SJSA1 (cell line): ENCODE data around the gene DCST2. TPM values are rescaled to one million over a fixed set of nuclear protein-coding genes. Genes with fewer than 3 reads are reported as not detected.
A peak's percentile ranks its signal among the peaks of the same experiment; 100 is the strongest.

Experiments
- DNase-seq, 2 experiments: peaks; one replicate each; pipeline ENCODE4 v3.0.0-alpha.2; 2015 to 2020; ENCODE audit warnings: low spot score in 2 of 2, low read depth in 1 of 2
- H3K27ac ChIP-seq: fragments of 250-450 bp; sonication (Bioruptor Pico); 2 replicates; pipeline ENCODE4 v1.5.1; 2020; ENCODE audit warnings: mild to moderate bottlenecking, moderate library complexity
- H3K27me3 ChIP-seq: fragments of 250-450 bp; sonication (Bioruptor Pico); replicated peaks from 2 replicates; pipeline ENCODE4 v1.5.1; 2020; ENCODE audit warnings: mild to moderate bottlenecking, moderate library complexity
- H3K36me3 ChIP-seq: fragments of 250-450 bp; sonication (Bioruptor Pico); 2 replicates; pipeline ENCODE4 v1.5.1; 2020; ENCODE audit warnings: mild to moderate bottlenecking
- H3K4me1 ChIP-seq: fragments of 250-450 bp; sonication (Bioruptor Pico); replicated peaks from 2 replicates; pipeline ENCODE4 v1.6.1; 2021; ENCODE audit warnings: mild to moderate bottlenecking
- H3K4me3 ChIP-seq: fragments of 250-450 bp; sonication (Bioruptor Pico); 2 replicates; pipeline ENCODE4 v1.5.1; 2020; ENCODE audit warnings: mild to moderate bottlenecking
- H3K9me3 ChIP-seq: fragments of 250-450 bp; sonication (Bioruptor Pico); replicated peaks from 2 replicates; pipeline ENCODE4 v1.5.1; 2020; ENCODE audit warnings: mild to moderate bottlenecking
- total RNA-seq: library from RNA; depleted of rRNA; stranded (reverse); fragments of >200 nt; shearing (Covaris generic); gene quantifications from 2 replicates; pipeline ENCODE4 v1.2.3, GENCODE V29; 2014

Gene DCST2
- total RNA-seq, 1 experiment from 2014 or later: not detected

DNA sequence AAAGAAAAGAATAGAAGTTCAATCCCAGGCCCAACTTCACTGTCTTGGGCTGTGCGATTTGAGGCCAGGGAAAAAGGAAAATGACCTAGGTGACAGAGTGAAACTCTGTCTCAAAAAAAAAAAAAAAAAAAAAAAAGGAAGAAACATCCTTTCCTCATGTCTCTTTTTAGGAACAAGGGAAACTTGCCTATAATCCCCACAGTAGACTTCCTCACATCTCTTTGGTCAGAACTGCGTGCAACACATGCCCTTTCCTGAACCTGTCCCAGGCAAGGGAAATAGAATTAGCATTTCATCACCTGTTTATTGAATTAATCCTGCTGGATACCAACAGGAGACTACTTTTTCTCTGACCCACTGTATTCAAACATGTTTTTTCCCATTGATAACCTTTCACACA, 2.4 kb upstream of the DCST2 start:
- peaks cover 4% of the 10 kb centered on the region; the same call in 1 of the 2 replicates for H3K27me3 ChIP-seq
- no peaks in the 10 kb centered on the region for H3K4me1 ChIP-seq
- no peak overlapping the region for H3K4me3 ChIP-seq
- no peak for DNase-seq
- no peak overlapping the region for H3K27ac ChIP-seq
- H3K9me3 ChIP-seq: no peaks in the 10 kb centered on the region
- no peaks in the 10 kb centered on the region for H3K36me3 ChIP-seq

DNA sequence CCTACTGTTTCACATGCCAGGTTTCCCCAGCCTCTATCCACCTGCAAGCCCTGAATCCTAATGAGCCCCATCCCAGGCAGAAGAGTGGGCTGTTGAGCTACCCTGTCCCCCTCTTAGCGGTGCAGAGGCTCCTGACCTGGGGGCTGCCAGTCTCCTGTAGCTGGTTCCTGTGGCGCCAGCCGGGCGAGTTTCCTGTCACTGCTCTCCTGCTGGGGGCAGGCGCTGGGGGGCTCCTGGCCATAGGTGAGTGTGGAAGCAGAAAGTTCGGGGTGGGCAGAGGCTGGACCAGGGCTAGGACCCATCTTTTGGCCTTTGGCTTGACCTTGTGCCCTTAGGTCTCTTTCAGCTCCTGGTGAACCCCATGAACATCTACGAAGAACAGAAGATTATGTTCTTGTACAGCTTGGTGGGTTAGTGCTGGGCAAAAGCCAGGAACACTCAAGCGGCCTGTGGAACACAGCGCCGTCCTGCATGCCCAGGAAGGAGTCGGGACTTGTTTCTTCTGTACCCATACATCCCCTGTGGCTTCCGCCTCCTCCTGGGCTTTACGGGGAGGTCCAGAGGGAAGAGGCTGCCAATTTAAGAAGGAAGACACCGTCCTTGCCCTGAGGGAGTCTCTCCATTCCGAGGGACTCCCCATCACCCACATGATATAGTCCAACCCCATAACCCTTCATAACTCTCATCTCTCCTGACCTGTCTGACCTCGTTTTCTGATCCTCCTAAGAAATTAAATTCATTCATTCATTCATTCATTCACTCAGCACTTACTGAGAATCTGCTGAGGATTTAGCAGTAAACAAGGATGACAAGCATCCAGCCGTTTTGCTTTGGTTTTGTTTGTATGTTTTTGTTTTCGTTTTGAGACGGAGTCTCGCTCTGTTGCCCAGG, 982 bp upstream of the DCST2 start:
- no peak overlapping the region for H3K27ac ChIP-seq
- H3K27me3 ChIP-seq: peaks cover 4% of the 10 kb centered on the region; the same call in 1 of the 2 replicates
- H3K4me3 ChIP-seq: no peak overlapping the region
- no peaks in the 10 kb centered on the region for H3K36me3 ChIP-seq
- DNase-seq: no peak
- H3K9me3 ChIP-seq: no peaks in the 10 kb centered on the region
- no peaks in the 10 kb centered on the region for H3K4me1 ChIP-seq

DNA sequence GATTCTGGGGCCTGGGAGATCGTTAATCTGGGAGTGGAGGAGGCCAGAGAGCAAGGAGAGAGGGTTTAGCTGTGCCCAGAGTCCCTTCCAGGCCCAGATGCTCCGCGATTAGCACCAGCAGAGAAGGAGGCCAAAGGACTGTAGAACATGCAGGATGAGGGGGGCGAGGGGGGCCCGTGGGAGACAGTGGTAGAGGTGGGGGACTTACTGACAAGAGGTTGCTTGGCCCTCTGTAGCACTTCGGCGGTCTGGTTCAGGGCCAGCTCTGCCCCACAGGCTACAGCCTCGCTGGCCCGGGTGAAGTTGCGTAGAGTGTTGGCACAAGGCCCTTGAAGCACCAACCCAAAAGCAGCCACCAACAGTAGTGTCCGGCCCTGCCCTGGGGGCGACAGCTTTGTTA, 695 bp downstream of the DCST2 start:
- Histone ChIP-seq H3K4me1 (no peaks in the 10 kb centered on the region), H3K27ac (no peak overlapping the region), H3K27me3 (peaks cover 4% of the 10 kb centered on the region; the same call in 1 of the 2 replicates), H3K9me3 (no peaks in the 10 kb centered on the region), H3K36me3 (no peaks in the 10 kb centered on the region), H3K4me3 (no peak overlapping the region)
- DNase-seq: no peak

DNA sequence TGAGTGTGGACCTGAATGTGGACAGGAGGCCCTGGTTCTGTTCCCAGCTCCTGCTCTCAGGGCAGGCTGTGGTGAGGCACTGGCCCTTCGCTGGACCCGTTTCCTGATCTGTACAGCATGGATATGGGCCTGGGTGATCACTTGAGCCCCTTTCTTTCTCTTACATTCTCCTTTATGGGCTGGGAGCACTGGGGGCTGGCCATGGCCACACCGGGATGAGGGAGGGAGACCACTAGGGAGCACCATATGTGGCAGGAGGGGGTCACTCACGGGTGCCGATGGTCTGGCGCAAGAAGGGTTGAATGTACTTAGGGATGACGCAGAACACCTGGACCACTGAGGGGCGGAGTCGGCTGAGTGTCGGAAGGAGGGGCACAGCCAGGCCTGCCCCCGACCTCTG, 2.7 kb downstream of the DCST2 start:
- H3K9me3 ChIP-seq: no peaks in the 10 kb centered on the region
- no peaks in the 10 kb centered on the region for H3K36me3 ChIP-seq
- H3K27ac ChIP-seq: no peak overlapping the region
- no peak for DNase-seq
- H3K27me3 ChIP-seq: no peaks in the 10 kb centered on the region; the same call in 1 of the 2 replicates
- H3K4me1 ChIP-seq: peaks cover 6% of the 10 kb centered on the region
- no peak overlapping the region for H3K4me3 ChIP-seq

DNA sequence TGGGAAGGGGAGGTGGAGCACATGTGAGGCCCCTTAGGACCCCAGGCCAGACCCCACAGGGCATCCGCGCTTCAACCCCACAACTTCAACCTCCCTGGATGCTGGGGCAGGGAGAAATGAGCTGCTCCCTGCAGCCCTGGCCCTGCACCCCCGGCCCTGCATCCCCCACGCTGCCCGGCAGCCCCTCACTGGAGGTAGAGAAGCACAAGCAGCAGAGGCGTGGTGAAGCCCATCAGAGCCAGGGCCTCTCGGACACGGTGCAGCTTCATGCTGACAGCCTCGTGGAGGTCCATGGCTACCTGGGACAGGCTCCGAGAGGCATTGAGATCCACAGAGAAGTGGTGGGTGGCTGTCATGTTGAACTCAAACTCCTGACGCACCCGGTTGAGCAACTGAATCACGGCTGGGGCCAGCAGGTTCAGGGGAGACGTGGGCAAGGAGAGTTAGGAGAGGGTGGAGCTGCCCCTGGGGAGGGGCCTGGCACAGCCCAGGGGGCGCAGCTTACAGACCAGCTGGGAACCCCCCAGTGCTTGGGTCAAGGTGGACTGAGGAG, 3.3 kb downstream of the DCST2 start:
- H3K36me3 ChIP-seq: no peaks in the 10 kb centered on the region
- no peaks in the 10 kb centered on the region; the same call in 1 of the 2 replicates for H3K27me3 ChIP-seq
- H3K4me3 ChIP-seq: no peak overlapping the region
- H3K9me3 ChIP-seq: no peaks in the 10 kb centered on the region
- H3K27ac ChIP-seq: no peak overlapping the region
- DNase-seq: no peak
- peaks cover 6% of the 10 kb centered on the region for H3K4me1 ChIP-seq

DNA sequence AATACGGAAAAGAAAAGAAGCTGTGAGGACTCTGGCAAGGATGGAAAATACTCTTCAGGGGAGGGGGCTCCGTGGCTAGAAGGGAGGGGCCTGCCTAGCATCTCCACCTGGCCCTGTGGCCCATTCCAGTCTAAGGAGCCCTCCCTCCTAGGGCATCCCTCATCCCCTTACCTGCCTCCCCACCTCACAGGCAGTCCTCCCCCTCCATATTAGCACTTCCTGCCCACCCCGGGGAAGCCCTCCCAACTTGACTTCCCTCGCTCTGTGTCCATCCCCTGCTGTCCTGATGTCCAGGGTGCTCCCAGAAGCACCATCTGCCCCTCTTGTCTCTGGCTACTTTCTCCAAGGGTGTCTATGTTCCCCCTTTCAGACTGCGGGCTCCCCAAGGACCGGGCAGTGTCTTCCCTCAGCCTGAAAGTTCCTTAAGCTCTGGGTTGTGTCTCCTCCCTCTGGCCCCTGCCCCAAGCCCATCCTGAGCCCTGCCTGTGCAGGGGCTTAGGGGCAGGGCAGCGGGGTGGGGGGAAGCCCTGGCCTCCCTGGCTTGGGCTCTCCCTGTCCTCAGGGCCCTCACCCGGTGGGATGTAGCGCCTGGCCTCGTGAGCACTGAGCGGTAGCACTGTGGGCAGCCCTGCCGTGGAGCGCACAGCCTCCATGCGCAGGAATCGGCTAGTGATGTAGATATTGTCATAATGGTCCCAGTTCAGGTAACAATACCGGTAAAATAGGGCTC, 3.9 kb downstream of the DCST2 start:
- no peak overlapping the region for H3K4me3 ChIP-seq
- no peak for DNase-seq
- no peaks in the 10 kb centered on the region; the same call in 1 of the 2 replicates for H3K27me3 ChIP-seq
- H3K27ac ChIP-seq: no peak overlapping the region
- H3K4me1 ChIP-seq: peaks cover 6% of the 10 kb centered on the region
- H3K36me3 ChIP-seq: no peaks in the 10 kb centered on the region
- H3K9me3 ChIP-seq: no peaks in the 10 kb centered on the region

DNA sequence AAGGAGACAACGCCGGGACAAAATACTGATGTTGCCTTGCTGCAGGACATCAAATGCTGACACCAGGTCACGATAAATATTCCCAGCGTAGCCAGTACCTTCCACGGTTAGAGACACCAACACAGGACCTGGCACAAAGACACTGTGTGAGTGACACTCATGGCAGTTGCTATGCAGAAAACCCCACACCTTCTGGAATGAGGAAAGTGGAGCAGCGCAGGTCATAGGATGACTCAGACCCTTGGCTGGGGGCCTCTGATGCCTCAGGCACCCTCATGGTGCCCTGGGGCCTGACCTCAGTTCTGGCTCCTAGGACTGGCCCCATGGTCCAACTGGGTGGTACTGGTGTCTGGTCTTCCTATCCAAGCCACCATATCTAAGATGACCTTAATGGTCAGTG, 7.0 kb downstream of the DCST2 start:
- peak in 1 of 2 experiments; percentile 18 for DNase-seq

DNA sequence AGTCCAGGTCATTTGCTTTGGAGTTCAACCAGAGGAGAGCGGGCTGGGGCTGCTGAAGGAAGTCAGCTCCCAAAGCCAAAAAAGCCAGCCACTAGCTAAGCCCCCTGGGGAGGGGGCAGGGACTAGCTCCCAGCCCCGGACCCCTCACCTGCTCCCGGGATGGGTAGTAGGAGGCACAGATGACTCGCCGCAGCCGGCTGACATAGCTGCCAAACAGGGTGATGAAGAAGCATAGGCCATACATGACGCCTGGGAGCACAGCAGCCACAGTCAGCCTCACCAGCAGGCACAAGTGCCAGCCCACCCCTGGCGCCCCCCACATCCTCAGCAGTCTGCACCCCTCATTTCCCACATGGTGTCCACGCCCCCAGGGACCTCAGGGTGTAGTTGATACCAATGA, 7.4 kb downstream of the DCST2 start:
- no peak for DNase-seq
- Histone ChIP-seq H3K4me3 (no peak overlapping the region), H3K36me3 (no peaks in the 10 kb centered on the region), H3K27ac (no peak overlapping the region), H3K27me3 (no peaks in the 10 kb centered on the region), H3K9me3 (no peaks in the 10 kb centered on the region), H3K4me1 (peaks cover 6% of the 10 kb centered on the region)

More for the DNA sequence above, 7.0 kb downstream of the DCST2 start:
- H3K4me3 ChIP-seq: no peak overlapping the region
- no peaks in the 10 kb centered on the region for H3K9me3 ChIP-seq
- H3K27ac ChIP-seq: no peak overlapping the region
- H3K4me1 ChIP-seq: peaks cover 6% of the 10 kb centered on the region
- no peaks in the 10 kb centered on the region for H3K36me3 ChIP-seq
- H3K27me3 ChIP-seq: no peaks in the 10 kb centered on the region

DNA sequence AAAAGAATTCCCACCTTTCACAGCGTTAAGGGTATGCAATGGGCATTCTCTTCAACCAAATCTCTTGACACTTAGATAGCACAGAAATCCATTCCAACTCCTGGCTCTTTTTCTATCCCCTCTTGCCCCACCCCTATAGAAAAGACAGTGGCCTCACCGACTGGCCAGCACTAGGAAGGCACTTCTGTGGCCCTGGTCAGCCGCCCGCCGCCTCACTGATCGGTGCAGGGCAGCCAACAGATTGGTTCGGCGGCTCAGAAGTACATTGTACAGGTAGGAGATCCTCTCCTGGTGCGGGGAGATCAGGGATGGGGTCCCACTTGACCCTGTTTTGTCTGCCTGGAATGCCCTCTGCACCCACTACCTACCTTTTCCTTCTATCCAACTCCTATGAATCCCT, 9.3 kb downstream of the DCST2 start:
- Histone ChIP-seq H3K27me3 (no peaks in the 10 kb centered on the region), H3K4me1 (peaks cover 6% of the 10 kb centered on the region)
- no peak for DNase-seq

DNA sequence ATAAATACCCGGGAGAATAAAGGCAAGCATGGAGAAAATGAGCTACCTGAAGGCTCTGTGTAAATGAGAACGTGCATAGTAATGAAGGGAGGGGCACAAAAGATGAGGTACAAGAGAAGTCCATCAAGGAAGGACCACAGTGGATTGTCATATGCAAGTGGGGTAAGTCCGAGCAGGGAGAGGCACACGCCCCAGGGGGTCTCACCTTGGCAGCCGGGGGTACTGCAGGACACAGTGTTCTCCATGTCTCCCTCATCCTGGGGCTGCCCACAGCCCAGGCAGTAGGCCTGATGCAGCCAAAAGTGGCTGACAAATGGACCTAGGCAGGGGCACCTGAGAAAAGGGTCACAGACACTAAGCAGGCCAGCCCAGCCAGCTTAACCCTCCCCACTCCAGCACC, 10.0 kb downstream of the DCST2 start:
- Histone ChIP-seq H3K4me3 (no peak overlapping the region), H3K36me3 (no peaks in the 10 kb centered on the region), H3K27me3 (no peaks in the 10 kb centered on the region), H3K4me1 (peaks cover 11% of the 10 kb centered on the region), H3K27ac (no peak overlapping the region), H3K9me3 (no peaks in the 10 kb centered on the region)
- DNase-seq: no peak

More for the DNA sequence above, 9.3 kb downstream of the DCST2 start:
- Histone ChIP-seq H3K27ac (no peak overlapping the region), H3K4me3 (no peak overlapping the region), H3K36me3 (no peaks in the 10 kb centered on the region), H3K9me3 (no peaks in the 10 kb centered on the region)

DNA sequence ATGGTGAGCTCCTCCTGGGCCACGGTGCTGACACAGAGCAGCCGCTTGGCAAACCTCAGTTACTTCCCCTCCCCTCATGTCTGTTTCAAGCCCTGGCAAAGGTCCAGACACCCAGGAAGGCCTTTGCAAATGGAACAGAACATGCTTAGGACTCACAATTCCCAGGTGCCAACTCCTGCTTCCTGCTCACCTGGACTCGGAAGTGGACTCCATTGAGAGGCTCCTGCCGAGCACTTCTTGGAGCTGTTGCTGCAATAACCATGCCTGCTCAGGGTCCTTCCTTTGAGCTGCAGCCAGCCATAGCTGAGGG, 10.7 kb downstream of the DCST2 start:
- Histone ChIP-seq H3K4me3 (no peak overlapping the region), H3K27me3 (no peaks in the 10 kb centered on the region), H3K27ac (no peak overlapping the region), H3K9me3 (no peaks in the 10 kb centered on the region), H3K4me1 (peaks cover 14% of the 10 kb centered on the region), H3K36me3 (no peaks in the 10 kb centered on the region)
- no peak for DNase-seq

DNA sequence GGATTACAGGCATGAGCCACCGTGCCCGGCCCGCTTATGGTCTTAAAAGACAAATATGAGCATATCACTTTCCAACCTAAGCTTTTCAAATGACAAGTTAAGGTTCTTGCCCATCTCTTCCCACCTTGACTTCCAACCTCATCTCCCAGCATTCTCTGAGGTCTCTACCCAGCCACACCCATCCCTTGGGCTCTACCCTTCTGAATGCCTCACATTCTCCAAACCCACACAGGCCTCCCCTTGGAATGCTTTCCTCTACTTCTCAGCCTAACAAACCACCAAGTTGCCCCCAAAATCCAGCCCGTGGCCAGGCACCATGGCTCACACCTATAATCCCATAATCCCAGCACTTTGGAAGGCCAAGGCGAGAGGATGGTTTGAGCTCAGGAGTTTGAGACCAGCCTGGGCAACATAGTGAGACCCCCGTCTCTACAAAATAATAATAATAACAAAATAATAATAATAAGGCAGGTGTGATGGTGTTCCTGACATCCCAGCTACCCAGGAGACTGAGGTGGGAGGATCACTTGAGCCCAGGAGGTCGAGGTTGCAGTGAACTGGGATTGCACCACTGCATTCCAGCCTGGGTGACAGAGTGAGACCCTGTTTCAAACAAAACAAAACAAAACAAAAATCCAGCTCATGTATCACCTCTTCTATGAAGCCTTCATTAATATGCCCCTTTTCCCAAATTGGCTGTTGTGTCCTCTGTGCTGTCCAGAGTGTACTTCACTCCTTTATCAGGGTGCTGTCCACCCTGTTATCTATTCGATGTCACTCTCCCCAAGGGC, 11.2 kb downstream of the DCST2 start:
- no peaks in the 10 kb centered on the region for H3K36me3 ChIP-seq
- H3K27me3 ChIP-seq: no peaks in the 10 kb centered on the region
- no peak overlapping the region for H3K27ac ChIP-seq
- H3K9me3 ChIP-seq: no peaks in the 10 kb centered on the region
- DNase-seq: no peak
- H3K4me1 ChIP-seq: peaks cover 19% of the 10 kb centered on the region
- H3K4me3 ChIP-seq: no peak overlapping the region

DNA sequence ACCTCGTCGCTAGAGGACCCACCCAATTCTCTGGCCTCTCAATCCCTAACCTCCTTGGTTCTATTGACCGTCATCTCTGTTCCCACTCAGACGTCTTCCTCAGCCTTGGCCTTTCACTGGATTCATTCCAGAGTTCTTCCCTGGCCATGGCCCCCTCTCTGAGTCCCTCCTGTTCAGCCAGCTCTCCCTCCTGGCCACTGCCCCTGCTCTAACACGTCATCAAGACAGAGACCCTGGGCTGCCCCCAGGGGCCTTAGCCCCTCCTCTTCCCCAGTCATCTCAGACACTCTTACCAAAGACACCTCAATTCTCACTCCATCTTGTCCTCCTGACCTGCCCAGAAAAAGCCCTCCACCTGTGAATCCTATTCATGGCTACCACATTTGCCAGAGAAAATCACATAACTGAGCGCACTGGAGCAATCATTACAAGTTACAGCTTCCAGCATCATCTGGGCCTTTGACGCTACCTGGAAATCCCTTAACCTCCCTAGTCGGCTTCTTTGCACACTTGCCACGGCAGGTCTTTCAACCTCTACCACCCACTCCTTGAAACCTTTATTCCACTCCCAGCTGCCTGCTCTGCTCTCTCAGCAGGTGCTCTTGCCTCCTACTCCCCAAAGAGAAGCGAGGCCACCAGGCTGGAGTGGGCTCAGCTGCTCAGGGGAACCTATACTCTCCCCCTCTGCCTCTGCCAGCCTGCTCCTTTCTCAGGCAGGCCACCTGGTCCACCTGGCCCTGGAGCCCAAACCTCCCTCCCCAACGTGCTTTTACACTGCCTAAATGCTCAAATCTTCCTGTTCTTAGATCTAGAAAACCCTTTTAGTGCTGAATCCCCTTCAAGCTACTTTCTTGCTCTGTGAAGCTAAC, 14.0 kb downstream of the DCST2 start:
- no peak for DNase-seq
- H3K27me3 ChIP-seq: no peaks in the 10 kb centered on the region
- no peaks in the 10 kb centered on the region for H3K9me3 ChIP-seq
- no peak overlapping the region for H3K4me3 ChIP-seq
- no peak overlapping the region for H3K27ac ChIP-seq
- peaks cover 20% of the 10 kb centered on the region for H3K4me1 ChIP-seq
- peaks cover 13% of the 10 kb centered on the region for H3K36me3 ChIP-seq
